Liver (tissue), 9 donors: ENCODE results near the gene ETFA. TPM values are rescaled to one million over a fixed set of nuclear protein-coding genes. Genes with fewer than 3 reads are reported as not detected.

Source experiments
- DNase-seq: peaks from one replicate; pipeline ENCODE4 v3.0.0-alpha.2; 2017; ENCODE audit warnings: low spot score
- H3K27ac ChIP-seq, 2 donors: one replicate each; pipeline ENCODE4 v1.7.0; 2013; ENCODE audit warnings: inconsistent platforms in 2 of 2, low read length in 2 of 2, control low read depth in 1 of 2, low read depth in 1 of 2, mild to moderate bottlenecking in 1 of 2
- H3K27me3 ChIP-seq, 4 donors: one replicate each; pipeline versions ENCODE4 v1.6.1 to v1.7.0; 2013; ENCODE audit warnings: low read length in 3 of 4, inconsistent platforms in 1 of 4, mild to moderate bottlenecking in 1 of 4, moderate library complexity in 1 of 4; ENCODE audit not compliant: control insufficient read depth in 4 of 4, insufficient read depth in 4 of 4
- H3K36me3 ChIP-seq, 4 donors: one replicate each; pipeline versions ENCODE4 v1.6.1 to v1.7.0; 2013; ENCODE audit warnings: low read length in 3 of 4, mild to moderate bottlenecking in 3 of 4, low read depth in 1 of 4, moderate library complexity in 1 of 4; ENCODE audit not compliant: control insufficient read depth in 4 of 4, insufficient read depth in 3 of 4
- H3K4me1 ChIP-seq, 4 donors: one replicate each; pipeline versions ENCODE4 v1.6.1 to v1.7.0; 2013; ENCODE audit warnings: low read length in 3 of 4, mild to moderate bottlenecking in 3 of 4, moderate library complexity in 1 of 4; ENCODE audit not compliant: control insufficient read depth in 4 of 4, insufficient read depth in 4 of 4
- H3K4me3 ChIP-seq, 3 donors: one replicate each; pipeline versions ENCODE4 v1.6.1 to v1.7.0; 2013; ENCODE audit warnings: low read length in 3 of 3, control low read depth in 1 of 3, low read depth in 1 of 3, mild to moderate bottlenecking in 1 of 3
- H3K9ac ChIP-seq, 2 donors: one replicate each; pipeline ENCODE4 v1.7.0; 2013; ENCODE audit warnings: low read length in 2 of 2, mild to moderate bottlenecking in 2 of 2, moderate library complexity in 2 of 2, control low read depth in 1 of 2, low read depth in 1 of 2
- H3K9me3 ChIP-seq, 4 donors: one replicate each; pipeline versions ENCODE4 v1.6.1 to v1.7.0; 2013; ENCODE audit warnings: low read length in 3 of 4; ENCODE audit not compliant: control insufficient read depth in 4 of 4
- REST ChIP-seq: IDR thresholded peaks from 2 replicates; pipeline ENCODE4 v1.6.1; 2016; ENCODE audit warnings: antibody characterized with exemption, mild to moderate bottlenecking
- RXRA ChIP-seq, 2 donors: IDR thresholded peaks; 2 replicates each; pipeline ENCODE4 v1.6.1; 2017 to 2018; ENCODE audit warnings: antibody characterized with exemption in 2 of 2, mild to moderate bottlenecking in 1 of 2
- SP1 ChIP-seq: IDR thresholded peaks from 2 replicates; pipeline ENCODE4 v1.6.1; 2018; ENCODE audit warnings: antibody characterized with exemption, mild to moderate bottlenecking
- YY1 ChIP-seq: IDR thresholded peaks from 2 replicates; pipeline ENCODE4 v1.6.1; 2016; ENCODE audit warnings: antibody characterized with exemption, mild to moderate bottlenecking
- WGBS: extraction: QIAGEN DNeasy Blood & Tissue Kit; methylation state at CpG from one replicate; pipeline ENCODE4 v1.1.7; 2013; 5-methylcytosine and 5-hydroxymethylcytosine counted together
- polyA plus RNA-seq, 2 donors: library from polyadenylated mRNA; stranded (reverse) in 1 of 2; unstranded in 1 of 2; fragments of 200-250 nt in 1 of 2; fragments of >200 nt in 1 of 2; fragmentation: Nextera tagmentation in 1 of 2; extraction: Ambion mirVana in 1 of 2; gene quantifications; one replicate each; pipeline versions ENCODE4 v1.2.1 to v1.2.3, GENCODE V29; 2013 to 2015
- total RNA-seq, 2 donors: library from RNA; depleted of rRNA; stranded (reverse); fragments of >200 nt; gene quantifications; one replicate each; pipeline ENCODE4 v1.2.3, GENCODE V29; 2014
- donor health status: healthy.
- donor health status: healthy.
- donor health status: healthy.
- donor health status: healthy.
- donor health status: healthy.

Gene ETFA
- total and polyA plus RNA-seq, 4 donors, result 92.6 to 342 (median 289) TPM

- TF ChIP-seq REST, result no peak
These were observed 142.9 kb downstream of the ETFA start (continued) for GRCh38 chr15:76168237-76168984.

GRCh38 chr15:76165951-76166350, 145.3 kb downstream of the ETFA start:
- no peak for DNase-seq
- TF ChIP-seq YY1, result no peak
- no peak for TF ChIP-seq RXRA (IDR thresholded peaks at IDR 0.05)
- no peak for TF ChIP-seq REST
- no peak for TF ChIP-seq SP1
- Histone ChIP-seq H3K9ac (no peak overlapping the region), H3K36me3 (no peaks in the 10 kb centered on the region), H3K4me3 (no peak overlapping the region), H3K27ac (no peak overlapping the region), H3K4me1 (peaks cover 0 to 2% (median 0%) of the 10 kb centered on the region in 4 donors), H3K27me3 (no peaks in the 10 kb centered on the region), H3K9me3 (no peaks in the 10 kb centered on the region)
- WGBS, result 91% methylated on average over 15 of the region's 15 CpGs

Other genes with a start within 250 kb of the ETFA start
- gene ISL2, start 25.3 kb upstream of the ETFA start, total RNA-seq, result under 1 TPM in 1 of 2 donors, not detected in 1; 0.14 TPM
- under 1 TPM in 1 of 2 donors, not detected in 1; 0.03 TPM for gene ISL2, start 25.3 kb upstream of the ETFA start, polyA plus RNA-seq